Activated CD8-positive, alpha-beta memory T cell treated with anti-CD3 and anti-CD28 coated beads for 24 hours (primary cell): ENCODE results near the gene SLC6A8.
"Not testable (repeated sequence)": the region's sequence is repeated elsewhere in the genome, so short reads cannot be mapped to it uniquely, and the experiment has no call there.

Source experiments
- DNase-seq: peaks from one replicate; pipeline ENCODE4 v3.0.0-alpha.2; 2020

Gene SLC6A8

GRCh38 chrX:153733651-153734240 is 46.0 kb downstream of the SLC6A8 start:
- DNase-seq, result no peak

- DNase-seq, result no peak
These were observed 47.1 kb downstream of the SLC6A8 start for GRCh38 chrX:153734871-153735270.

- DNase-seq, result no peak
These were observed 47.5 kb downstream of the SLC6A8 start for GRCh38 chrX:153735274-153735673.

- DNase-seq, result no peak
These were observed 48.5 kb downstream of the SLC6A8 start for GRCh38 chrX:153736071-153736820.

- no peak for DNase-seq
These were observed 49.2 kb downstream of the SLC6A8 start for GRCh38 chrX:153736871-153737441.

GRCh38 chrX:153738056-153738605 is 50.4 kb downstream of the SLC6A8 start:
- no peak for DNase-seq

GRCh38 chrX:153739754-153740486 is 52.2 kb downstream of the SLC6A8 start:
- peak; percentile 70 for DNase-seq

GRCh38 chrX:153740631-153741222 is 53.0 kb downstream of the SLC6A8 start:
- no peak for DNase-seq

- no peak for DNase-seq
These were observed 53.7 kb downstream of the SLC6A8 start for GRCh38 chrX:153741446-153741845.

GRCh38 chrX:153742111-153742510 is 54.4 kb downstream of the SLC6A8 start:
- not testable (repeated sequence) for DNase-seq

GRCh38 chrX:153742796-153743467 is 55.2 kb downstream of the SLC6A8 start:
- DNase-seq, result not testable (repeated sequence)

- not testable (repeated sequence) for DNase-seq
These were observed 55.9 kb downstream of the SLC6A8 start for GRCh38 chrX:153743468-153744209.

GRCh38 chrX:153744210-153745066 is 56.7 kb downstream of the SLC6A8 start:
- no peak for DNase-seq

GRCh38 chrX:153745067-153745433 is 57.3 kb downstream of the SLC6A8 start:
- not testable (repeated sequence) for DNase-seq
